Tibial artery (tissue), 4 donors: Measurements from ENCODE around the gene VAT1.
"Not testable (repeated sequence)": the region's sequence is repeated elsewhere in the genome, so short reads cannot be mapped to it uniquely, and the experiment has no call there.

Source experiments
- DNase-seq, 2 donors: peaks; one replicate each; pipeline ENCODE4 v3.0.0-alpha.2; 2019
- H3K27ac ChIP-seq, 2 donors: fragments of 200-600 bp; sonication (generic) in 1 of 2; 1 replicate in 1 of 2; 2 replicates in 1 of 2; pipeline ENCODE4 v1.5.1; 2018 to 2019; ENCODE audit warnings: mild to moderate bottlenecking in 1 of 2
- H3K27me3 ChIP-seq, 2 donors: fragments of 200-600 bp; sonication (generic) in 1 of 2; one replicate each; pipeline versions ENCODE4 v1.5.1 to v1.6.0; 2016 to 2019
- H3K36me3 ChIP-seq, 3 donors: fragments of 200-600 bp; sonication (generic) in 2 of 3; one replicate each; pipeline ENCODE4 v1.5.1; 2016 to 2019; ENCODE audit warnings: mild to moderate bottlenecking in 2 of 3
- H3K4me1 ChIP-seq, 4 donors: fragments of 200-600 bp; sonication (generic) in 2 of 4; 1 replicate in 3 of 4; 2 replicates in 1 of 4; pipeline ENCODE4 v1.5.1; 2016 to 2019
- H3K4me3 ChIP-seq, 2 donors: fragments of 200-600 bp; sonication (generic) in 1 of 2; 1 replicate in 1 of 2; 2 replicates in 1 of 2; pipeline ENCODE4 v1.5.1; 2018 to 2019; ENCODE audit warnings: mild to moderate bottlenecking in 2 of 2
- H3K9me3 ChIP-seq, 3 donors: fragments of 200-600 bp; sonication (generic) in 1 of 3; one replicate each; pipeline ENCODE4 v1.5.1; 2016 to 2019
- CTCF ChIP-seq, 2 experiments: fragments of 200-600 bp in 1 of 2; fragments of 450-650 bp in 1 of 2; IDR thresholded peaks; one replicate each; pipeline ENCODE4 v1.5.1; 2017 to 2019; ENCODE audit warnings: antibody characterized with exemption in 2 of 2, mild to moderate bottlenecking in 1 of 2, moderate library complexity in 1 of 2
- intact Hi-C: fragments of 100-400 bp; cut with DNase I; formaldehyde crosslinking; loops from one replicate; pipeline ENCODE4 v1.15.0; 2023; ENCODE audit warnings: low total_unique reads

Gene VAT1

DNA sequence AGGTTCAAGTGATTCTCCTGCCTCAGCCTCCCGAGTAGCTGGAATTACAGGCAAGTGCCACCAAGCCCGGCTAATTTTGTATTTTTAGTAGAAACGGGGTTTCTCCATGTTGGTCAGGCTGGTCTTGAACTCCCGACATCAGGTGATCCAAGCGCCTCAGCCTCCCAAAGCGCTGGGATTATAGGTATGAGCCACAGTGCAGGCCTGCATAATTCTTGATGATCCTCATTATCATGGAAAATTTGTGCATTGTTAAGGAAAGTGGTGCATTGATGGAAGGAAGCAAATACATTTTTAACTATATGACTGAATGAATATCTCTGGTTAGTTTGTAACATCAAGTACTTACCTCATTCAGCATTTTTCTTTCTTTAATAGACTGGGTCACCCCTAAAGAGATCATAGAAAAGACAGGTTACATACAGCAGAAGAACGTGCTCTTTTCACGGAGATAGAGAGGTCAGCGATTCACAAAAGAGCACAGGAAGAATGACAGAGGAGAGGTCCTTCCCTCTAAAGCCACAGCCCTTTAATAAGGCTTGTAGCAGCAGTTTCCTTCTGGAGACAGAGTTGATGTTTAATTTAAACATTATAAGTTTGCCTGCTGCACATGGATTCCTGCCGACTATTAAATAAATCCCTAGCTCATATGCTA, 40.9 kb upstream of the VAT1 start:
- TF ChIP-seq CTCF (IDR thresholded peaks at IDR 0.05): no peak
- Histone ChIP-seq H3K27ac (no peak overlapping the region), H3K27me3 (no peaks in the 10 kb centered on the region), H3K4me3 (no peak overlapping the region), H3K4me1 (no peaks in the 10 kb centered on the region), H3K9me3 (no peaks in the 10 kb centered on the region), H3K36me3 (no peaks in the 10 kb centered on the region)
- intact Hi-C loops: no loop called here
- DNase-seq: no peak

GRCh38 chr17:43056051-43056450, 33.9 kb upstream of the VAT1 start:
- DNase-seq: no peak
- no peak for TF ChIP-seq CTCF (IDR thresholded peaks at IDR 0.05)
- Histone ChIP-seq H3K9me3 (no peaks in the 10 kb centered on the region), H3K27me3 (no peaks in the 10 kb centered on the region), H3K36me3 (peaks cover 0 to 8% (median 0%) of the 10 kb centered on the region in 3 donors), H3K4me1 (no peaks in the 10 kb centered on the region), H3K27ac (no peak overlapping the region), H3K4me3 (no peak overlapping the region)
- intact Hi-C loops: no loop called here

DNA sequence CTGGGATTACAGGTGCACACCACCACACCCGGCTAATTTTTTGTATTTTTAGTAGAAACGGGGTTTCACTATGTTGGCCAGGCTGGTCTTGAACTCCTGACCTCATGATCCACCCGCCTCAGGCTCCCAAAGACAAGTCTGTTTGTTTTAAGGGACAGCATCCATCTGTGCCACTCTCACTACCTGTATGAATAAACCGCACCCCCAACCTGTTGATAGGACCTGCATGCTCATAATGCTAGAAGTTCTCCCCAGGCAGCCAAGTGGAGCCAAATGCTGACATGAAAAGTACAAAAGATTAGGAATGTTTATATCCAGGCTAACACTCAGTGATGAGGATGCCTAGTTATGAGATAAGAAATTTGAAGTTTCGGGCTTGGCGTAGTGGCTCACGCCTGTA, 30.8 kb upstream of the VAT1 start:
- H3K4me1 ChIP-seq, H3K4me3 ChIP-seq, DNase-seq, H3K36me3 ChIP-seq, intact Hi-C loops, H3K27ac ChIP-seq, H3K9me3 ChIP-seq, H3K27me3 ChIP-seq: not testable (repeated sequence)

DNA sequence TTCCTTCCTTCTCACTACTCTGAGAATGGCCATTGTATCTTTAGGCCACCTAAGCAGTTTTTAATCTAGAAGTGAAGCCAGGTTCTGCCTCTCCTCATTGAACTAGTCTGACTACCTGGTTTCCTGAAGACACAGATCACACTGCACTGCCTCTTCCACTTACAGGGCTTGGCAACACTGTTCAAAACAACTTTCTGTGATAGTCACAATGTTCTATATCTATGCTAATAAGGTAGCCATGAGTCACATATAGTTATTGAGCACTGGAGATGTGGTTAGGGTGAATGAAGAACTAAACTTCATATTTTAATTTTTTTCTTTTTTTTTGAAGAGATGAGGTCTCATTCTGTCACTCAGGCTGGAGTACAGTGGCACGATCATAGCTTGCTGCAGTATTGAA, 29.8 kb upstream of the VAT1 start:
- Histone ChIP-seq H3K27me3 (no peaks in the 10 kb centered on the region), H3K9me3 (no peaks in the 10 kb centered on the region), H3K4me1 (no peaks in the 10 kb centered on the region), H3K36me3 (peaks cover 0 to 8% (median 0%) of the 10 kb centered on the region in 3 donors), H3K4me3 (no peak overlapping the region), H3K27ac (no peak overlapping the region)
- intact Hi-C loops: no loop called here
- no peak for TF ChIP-seq CTCF (IDR thresholded peaks at IDR 0.05)
- no peak for DNase-seq

- no peak overlapping the region for H3K27ac ChIP-seq
- H3K36me3 ChIP-seq: no peaks in the 10 kb centered on the region
- DNase-seq: no peak
- no peak for TF ChIP-seq CTCF (IDR thresholded peaks at IDR 0.05)
- intact Hi-C loops: no loop called here
- H3K27me3 ChIP-seq: no peaks in the 10 kb centered on the region
- H3K9me3 ChIP-seq: no peaks in the 10 kb centered on the region
- H3K4me1 ChIP-seq: no peaks in the 10 kb centered on the region
- H3K4me3 ChIP-seq: no peak overlapping the region
Observed at GRCh38 chr17:43044024-43044423, 21.8 kb upstream of the VAT1 start.

GRCh38 chr17:43043307-43043706, 21.1 kb upstream of the VAT1 start:
- DNase-seq: no peak
- Histone ChIP-seq H3K27me3 (no peaks in the 10 kb centered on the region), H3K9me3 (no peaks in the 10 kb centered on the region), H3K4me1 (no peaks in the 10 kb centered on the region), H3K36me3 (no peaks in the 10 kb centered on the region), H3K27ac (no peak overlapping the region), H3K4me3 (no peak overlapping the region)
- no peak for TF ChIP-seq CTCF (IDR thresholded peaks at IDR 0.05)
- intact Hi-C loops: no loop called here
